ENCODE measurements around the gene UGDH. TPM values are rescaled to one million over a fixed set of nuclear protein-coding genes. Genes with fewer than 3 reads are reported as not detected.

Gene UGDH
- total and polyA plus RNA-seq, 10 of the 15 experiments (the other 5 are each of a cell fraction or from before 2014, with no cell fraction given): 11.1 to 60.3 (median 26.8) TPM

GRCh38 chr4:39480251-39480650, 47.0 kb downstream of the UGDH start:
- in situ Hi-C loops (cut with MboI): no loop called here
- ChIA-PET SMC1A (ENCODE audit: uncharacterized antibody, unreplicated experiment) (no interaction called here), POLR2A (no interaction called here), CTCF (interaction anchor here (2.1 kb wide), 1 partner anchor 11 kb away, joined by 9 read pairs; no protein-coding TSS in a partner anchor), RAD21 (ENCODE audit: unreplicated experiment) (no interaction called here)
- no peak overlapping the region for H3K9ac ChIP-seq (ENCODE audit: control insufficient read depth, insufficient read depth, low read length)
- no peaks in the 10 kb centered on the region for H3K79me2 ChIP-seq (ENCODE audit: control insufficient read depth, insufficient read depth, low read length)
- ATAC-seq (no peak), DNase-seq (ENCODE audit: low read depth, low spot score) (no peak), FAIRE-seq (no peak)
- no peak overlapping the region for H3K27ac ChIP-seq (ENCODE audit: control insufficient read depth, insufficient read depth)
- TF ChIP-seq PAX8 (IDR thresholded peaks at IDR 0.05) (no peak), ZNF592 (IDR thresholded peaks at IDR 0.05) (no peak), ATF7 (IDR thresholded peaks at IDR 0.05; ENCODE audit: low read depth) (no peak), MEF2A (IDR thresholded peaks at IDR 0.05; ENCODE audit: insufficient read depth, low read depth, low read length) (no peak), ZBTB11 (CRISPR knock-in tag; IDR thresholded peaks at IDR 0.05) (no peak), MTA2 (IDR thresholded peaks at IDR 0.05; ENCODE audit: low read depth) (no peak), HDGF (IDR thresholded peaks at IDR 0.05) (no peak), IRF4 (IDR thresholded peaks at IDR 0.05; ENCODE audit: low read depth, low read length) (no peak), STAT3 (IDR thresholded peaks at IDR 0.05; ENCODE audit: low read depth, low read length) (no peak), BACH1 (IDR thresholded peaks at IDR 0.05; ENCODE audit: borderline replicate concordance) (no peak), POLR2A (IDR thresholded peaks at IDR 0.05; ENCODE audit: low read depth, low read length) (no peak)
- TF ChIP-seq, protein P1, sequence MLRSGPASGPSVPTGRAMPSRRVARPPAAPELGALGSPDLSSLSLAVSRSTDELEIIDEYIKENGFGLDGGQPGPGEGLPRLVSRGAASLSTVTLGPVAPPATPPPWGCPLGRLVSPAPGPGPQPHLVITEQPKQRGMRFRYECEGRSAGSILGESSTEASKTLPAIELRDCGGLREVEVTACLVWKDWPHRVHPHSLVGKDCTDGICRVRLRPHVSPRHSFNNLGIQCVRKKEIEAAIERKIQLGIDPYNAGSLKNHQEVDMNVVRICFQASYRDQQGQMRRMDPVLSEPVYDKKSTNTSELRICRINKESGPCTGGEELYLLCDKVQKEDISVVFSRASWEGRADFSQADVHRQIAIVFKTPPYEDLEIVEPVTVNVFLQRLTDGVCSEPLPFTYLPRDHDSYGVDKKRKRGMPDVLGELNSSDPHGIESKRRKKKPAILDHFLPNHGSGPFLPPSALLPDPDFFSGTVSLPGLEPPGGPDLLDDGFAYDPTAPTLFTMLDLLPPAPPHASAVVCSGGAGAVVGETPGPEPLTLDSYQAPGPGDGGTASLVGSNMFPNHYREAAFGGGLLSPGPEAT (IDR thresholded peaks at IDR 0.05; ENCODE audit: low read depth): no peak
- H3K9me3 ChIP-seq (replicated peaks; ENCODE audit: control insufficient read depth, insufficient read depth, low read length): no peaks in the 10 kb centered on the region
- peaks cover 0 to 5% of the 10 kb centered on the region in 2 experiments; a peak in 3 of 4 replicates for H3K36me3 ChIP-seq (ENCODE audit: control insufficient read depth in 2 of 2, insufficient read depth in 2 of 2, low read length in 1 of 2)
- intact Hi-C loops (cut with micrococcal nuclease; ENCODE audit: unreplicated experiment): no loop called here
- H3K4me1 ChIP-seq (ENCODE audit: control insufficient read depth, insufficient read depth, low read length): no peaks in the 10 kb centered on the region
- 95% methylated on average over 24 of the region's 27 CpGs for WGBS (ENCODE audit: insufficient coverage, insufficient replicate concordance, low lambda C conversion rate, missing lambda C conversion rate)
- BruUV-seq (replicated peaks): no TSS peak
- no peak overlapping the region for H3K4me3 ChIP-seq
- H3K4me2 ChIP-seq (ENCODE audit: control insufficient read depth, insufficient read depth): no peak overlapping the region
- H3K27me3 ChIP-seq (replicated peaks in 1 of 2; ENCODE audit: control insufficient read depth in 2 of 2, insufficient read depth in 2 of 2, low read length in 1 of 2): no peaks in the 10 kb centered on the region
- H2AFZ ChIP-seq (ENCODE audit: control insufficient read depth, low read depth, low read length): no peak overlapping the region
- no peaks in the 10 kb centered on the region for H4K20me1 ChIP-seq (ENCODE audit: control insufficient read depth, insufficient read depth)

Data from GM12878 (cell line).